Tibial artery (tissue), 4 donors: ENCODE results near the gene EVX2.

Experiments used
- DNase-seq, 2 donors: peaks; one replicate each; pipeline ENCODE4 v3.0.0-alpha.2; 2019
- H3K27ac ChIP-seq, 2 donors: fragments of 200-600 bp; sonication (generic) in 1 of 2; 1 replicate in 1 of 2; 2 replicates in 1 of 2; pipeline ENCODE4 v1.5.1; 2018 to 2019; ENCODE audit warnings: mild to moderate bottlenecking in 1 of 2
- H3K27me3 ChIP-seq, 2 donors: fragments of 200-600 bp; sonication (generic) in 1 of 2; one replicate each; pipeline versions ENCODE4 v1.5.1 to v1.6.0; 2016 to 2019
- H3K36me3 ChIP-seq, 3 donors: fragments of 200-600 bp; sonication (generic) in 2 of 3; one replicate each; pipeline ENCODE4 v1.5.1; 2016 to 2019; ENCODE audit warnings: mild to moderate bottlenecking in 2 of 3
- H3K4me1 ChIP-seq, 4 donors: fragments of 200-600 bp; sonication (generic) in 2 of 4; 1 replicate in 3 of 4; 2 replicates in 1 of 4; pipeline ENCODE4 v1.5.1; 2016 to 2019
- H3K4me3 ChIP-seq, 2 donors: fragments of 200-600 bp; sonication (generic) in 1 of 2; 1 replicate in 1 of 2; 2 replicates in 1 of 2; pipeline ENCODE4 v1.5.1; 2018 to 2019; ENCODE audit warnings: mild to moderate bottlenecking in 2 of 2
- H3K9me3 ChIP-seq, 3 donors: fragments of 200-600 bp; sonication (generic) in 1 of 3; one replicate each; pipeline ENCODE4 v1.5.1; 2016 to 2019
- intact Hi-C: fragments of 100-400 bp; cut with DNase I; formaldehyde crosslinking; loops from one replicate; pipeline ENCODE4 v1.15.0; 2023; ENCODE audit warnings: low total_unique reads
- TF ChIP-seq, protein P1 (sequence below), 2 experiments: fragments of 200-600 bp in 1 of 2; fragments of 450-650 bp in 1 of 2; IDR thresholded peaks; one replicate each; pipeline ENCODE4 v1.5.1; 2017 to 2019; ENCODE audit warnings: antibody characterized with exemption in 2 of 2, mild to moderate bottlenecking in 1 of 2, moderate library complexity in 1 of 2

The EVX2 gene

DNA sequence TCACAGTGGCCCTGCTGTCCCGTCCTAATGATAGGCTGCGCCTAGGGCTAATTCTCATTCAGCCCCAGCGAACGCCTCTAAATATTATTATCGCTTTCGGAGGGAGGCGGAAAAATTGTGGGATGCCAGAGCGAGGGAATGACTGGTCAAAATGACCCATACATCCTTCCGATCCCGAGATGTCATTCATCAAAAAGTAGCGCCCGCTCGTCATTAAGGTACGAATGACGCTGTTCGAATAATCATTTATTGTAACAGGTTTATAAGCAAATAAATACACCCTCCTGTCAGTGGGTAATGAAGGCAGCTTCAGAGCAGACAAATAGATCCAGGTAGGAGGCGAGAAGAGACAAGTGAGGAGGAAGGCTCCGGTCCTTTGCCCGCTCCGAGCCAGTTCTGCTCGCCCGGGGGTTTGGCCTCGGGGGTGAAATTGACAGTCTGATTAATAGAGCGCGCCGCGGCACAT lies at the start of gene EVX2:
Gene EVX2 (minus strand): TSS at position 167 of the 466 bp plus-strand sequence. CDS start 186 bp downstream, outside the sequence.
- Histone ChIP-seq H3K27me3 (peaks cover 24 to 99% of the 10 kb centered on the region in 2 donors), H3K4me1 (peaks cover 0 to 67% (median 46%) of the 10 kb centered on the region in 4 donors), H3K4me3 (no peak within 1 kb of the TSS), H3K27ac (no peak within 1 kb of the TSS), H3K36me3 (no peaks in the 10 kb centered on the region), H3K9me3 (peaks cover 0 to 7% (median 0%) of the 10 kb centered on the region in 3 donors)
- intact Hi-C loops, result no loop called here
- TF ChIP-seq, protein P1, sequence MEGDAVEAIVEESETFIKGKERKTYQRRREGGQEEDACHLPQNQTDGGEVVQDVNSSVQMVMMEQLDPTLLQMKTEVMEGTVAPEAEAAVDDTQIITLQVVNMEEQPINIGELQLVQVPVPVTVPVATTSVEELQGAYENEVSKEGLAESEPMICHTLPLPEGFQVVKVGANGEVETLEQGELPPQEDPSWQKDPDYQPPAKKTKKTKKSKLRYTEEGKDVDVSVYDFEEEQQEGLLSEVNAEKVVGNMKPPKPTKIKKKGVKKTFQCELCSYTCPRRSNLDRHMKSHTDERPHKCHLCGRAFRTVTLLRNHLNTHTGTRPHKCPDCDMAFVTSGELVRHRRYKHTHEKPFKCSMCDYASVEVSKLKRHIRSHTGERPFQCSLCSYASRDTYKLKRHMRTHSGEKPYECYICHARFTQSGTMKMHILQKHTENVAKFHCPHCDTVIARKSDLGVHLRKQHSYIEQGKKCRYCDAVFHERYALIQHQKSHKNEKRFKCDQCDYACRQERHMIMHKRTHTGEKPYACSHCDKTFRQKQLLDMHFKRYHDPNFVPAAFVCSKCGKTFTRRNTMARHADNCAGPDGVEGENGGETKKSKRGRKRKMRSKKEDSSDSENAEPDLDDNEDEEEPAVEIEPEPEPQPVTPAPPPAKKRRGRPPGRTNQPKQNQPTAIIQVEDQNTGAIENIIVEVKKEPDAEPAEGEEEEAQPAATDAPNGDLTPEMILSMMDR (IDR thresholded peaks at IDR 0.05), result no peak
- DNase-seq, result peak in 1 of 2 donors; percentile 52

DNA sequence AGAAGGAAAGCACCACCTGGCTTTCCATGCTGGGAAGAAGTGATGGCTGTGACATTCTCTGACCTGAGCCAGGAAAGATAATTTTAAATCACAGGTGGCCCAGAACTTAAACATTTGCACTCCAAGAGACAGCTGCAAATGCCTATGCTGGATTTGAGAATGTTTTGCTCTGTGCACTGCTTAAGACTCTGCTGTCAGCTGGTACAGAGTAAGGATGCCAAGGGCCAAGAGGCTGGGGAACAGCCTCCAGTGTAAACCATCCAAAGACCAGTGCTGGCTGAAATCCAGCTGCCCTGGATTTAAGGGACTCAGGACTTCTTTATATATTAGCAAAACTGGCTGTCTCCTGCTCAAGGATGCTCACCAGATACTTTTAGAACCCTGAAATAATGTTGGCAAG lies 49.6 kb upstream of the EVX2 start:
- H3K27ac ChIP-seq, result no peak overlapping the region
- peaks cover 0 to 42% of the 10 kb centered on the region in 2 donors for H3K27me3 ChIP-seq
- TF ChIP-seq, protein P1 (IDR thresholded peaks at IDR 0.05), result no peak
- H3K4me3 ChIP-seq, result no peak overlapping the region
- no peaks in the 10 kb centered on the region for H3K36me3 ChIP-seq
- intact Hi-C loops, result no loop called here
- no peaks in the 10 kb centered on the region for H3K9me3 ChIP-seq
- H3K4me1 ChIP-seq, result peaks cover 0 to 61% (median 39%) of the 10 kb centered on the region in 4 donors
- no peak for DNase-seq

DNA sequence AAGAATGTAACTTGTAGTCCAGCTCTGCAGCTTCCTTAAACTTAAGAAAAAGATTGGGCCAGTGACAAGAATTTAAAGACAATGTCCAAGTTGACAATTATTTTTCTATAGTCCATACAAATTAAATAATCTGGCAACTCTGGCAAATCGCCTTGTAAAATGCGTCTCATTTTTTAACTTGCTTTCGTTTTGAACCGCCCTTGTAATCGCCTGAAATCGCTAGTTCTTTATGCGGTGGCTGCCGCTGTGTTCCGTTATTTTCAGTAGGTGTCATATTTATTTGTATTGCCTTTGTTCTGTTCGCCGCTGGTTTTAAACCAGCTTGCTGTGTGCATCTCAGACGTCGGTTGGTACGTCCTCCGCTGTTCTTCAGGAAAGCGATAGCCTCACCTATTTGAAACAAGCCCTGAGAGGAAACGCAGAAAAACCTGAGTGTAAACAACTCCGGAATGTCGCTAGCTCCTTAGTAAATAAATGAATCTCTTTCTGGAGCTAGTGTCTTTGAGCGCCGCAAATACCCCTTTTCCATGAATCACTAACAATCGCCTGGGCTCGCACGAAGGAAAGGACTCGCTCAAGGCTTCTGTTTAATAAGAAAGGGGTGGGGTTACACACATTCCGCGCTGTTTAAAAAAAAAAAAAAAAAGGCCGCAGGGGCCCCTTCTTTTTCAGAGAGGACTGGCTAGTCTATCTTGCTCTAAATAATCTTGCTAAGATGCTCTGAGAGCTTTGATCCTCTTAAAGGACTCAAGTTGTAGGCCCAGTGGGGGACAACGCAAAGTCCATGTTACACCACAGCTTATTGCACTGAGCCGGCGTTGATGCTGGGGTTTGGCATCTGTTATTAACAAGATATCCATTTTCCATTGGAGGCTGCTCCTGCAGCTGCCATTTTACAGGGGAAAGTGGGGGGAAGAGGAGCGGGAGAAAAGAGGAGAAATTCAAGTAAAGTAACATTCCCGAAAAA lies 48.7 kb upstream of the EVX2 start:
- TF ChIP-seq, protein P1 (IDR thresholded peaks at IDR 0.05), result no peak
- H3K27me3 ChIP-seq, result peaks cover 0 to 50% of the 10 kb centered on the region in 2 donors
- H3K27ac ChIP-seq, result no peak overlapping the region
- H3K4me3 ChIP-seq, result peak overlapping the region in 1 of 2 donors; percentile 10
- H3K36me3 ChIP-seq, result no peaks in the 10 kb centered on the region
- intact Hi-C loops, result no loop called here
- H3K4me1 ChIP-seq, result peaks cover 0 to 61% (median 39%) of the 10 kb centered on the region in 4 donors
- no peaks in the 10 kb centered on the region for H3K9me3 ChIP-seq
- DNase-seq, result no peak

DNA sequence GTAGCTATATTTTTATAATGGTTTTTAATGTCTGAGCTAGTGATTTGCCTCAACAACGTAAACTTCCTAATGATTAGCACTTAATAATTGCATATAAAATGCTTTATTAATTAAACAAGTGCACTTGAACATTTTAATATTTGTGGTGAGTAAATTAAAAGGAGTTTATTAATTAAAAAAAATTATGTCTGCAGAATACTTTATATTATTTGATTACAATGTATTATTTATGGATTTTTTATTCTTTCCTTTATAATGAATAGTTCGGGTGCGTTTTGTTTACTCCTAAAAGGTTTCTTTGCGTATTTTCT lies 48.0 kb upstream of the EVX2 start:
- Histone ChIP-seq H3K9me3 (no peaks in the 10 kb centered on the region), H3K36me3 (no peaks in the 10 kb centered on the region), H3K4me1 (peaks cover 0 to 60% (median 34%) of the 10 kb centered on the region in 4 donors), H3K27ac (no peak overlapping the region), H3K4me3 (no peak overlapping the region), H3K27me3 (peaks cover 0 to 44% of the 10 kb centered on the region in 2 donors)
- TF ChIP-seq, protein P1 (IDR thresholded peaks at IDR 0.05), result no peak
- no peak for DNase-seq
- intact Hi-C loops, result no loop called here

DNA sequence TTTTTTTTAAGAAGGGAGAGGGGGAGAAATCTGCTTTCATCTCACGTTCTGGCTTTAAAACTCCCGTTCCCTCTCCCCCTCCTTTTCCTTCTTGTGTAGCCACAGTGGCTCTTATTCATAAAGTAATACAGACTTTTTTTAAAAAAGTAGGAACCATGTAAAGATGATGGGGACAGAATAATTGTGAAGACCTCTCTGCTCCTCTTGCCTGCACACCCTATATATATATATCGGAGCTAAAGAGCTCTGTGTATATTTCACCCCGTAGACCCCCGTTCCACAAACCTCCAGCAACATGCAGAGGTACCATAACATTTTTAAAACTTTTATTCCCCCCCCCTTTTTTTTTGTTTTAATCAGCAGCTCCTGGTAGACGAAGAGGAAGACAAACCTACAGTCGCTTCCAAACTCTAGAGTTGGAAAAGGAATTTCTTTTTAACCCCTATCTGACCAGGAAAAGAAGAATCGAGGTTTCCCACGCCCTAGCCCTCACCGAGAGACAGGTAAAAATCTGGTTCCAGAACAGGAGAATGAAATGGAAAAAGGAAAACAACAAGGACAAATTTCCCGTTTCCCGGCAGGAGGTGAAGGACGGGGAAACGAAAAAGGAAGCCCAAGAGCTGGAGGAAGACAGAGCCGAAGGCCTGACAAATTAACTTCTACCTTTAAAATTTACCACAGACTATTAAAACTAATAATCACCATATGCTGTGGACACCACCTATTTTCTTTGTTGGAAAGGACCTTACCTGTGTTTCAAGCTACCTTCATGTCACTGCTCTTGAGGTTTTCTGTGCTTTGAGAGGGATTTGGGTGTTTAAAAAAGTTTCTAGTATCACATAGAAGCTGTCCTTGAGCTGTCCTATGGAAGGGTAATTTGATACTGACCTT lies 47.4 kb upstream of the EVX2 start:
- intact Hi-C loops, result no loop called here
- Histone ChIP-seq H3K9me3 (no peaks in the 10 kb centered on the region), H3K27ac (peak overlapping the region; percentile 79 to 95), H3K36me3 (no peaks in the 10 kb centered on the region), H3K4me3 (peak overlapping the region; percentile 60 to 72), H3K4me1 (peaks cover 0 to 54% (median 31%) of the 10 kb centered on the region in 4 donors), H3K27me3 (peaks cover 0 to 41% of the 10 kb centered on the region in 2 donors)
- TF ChIP-seq, protein P1 (IDR thresholded peaks at IDR 0.05), result no peak
- DNase-seq, result no peak
